ENCODE data around the gene ICE2.

DNA sequence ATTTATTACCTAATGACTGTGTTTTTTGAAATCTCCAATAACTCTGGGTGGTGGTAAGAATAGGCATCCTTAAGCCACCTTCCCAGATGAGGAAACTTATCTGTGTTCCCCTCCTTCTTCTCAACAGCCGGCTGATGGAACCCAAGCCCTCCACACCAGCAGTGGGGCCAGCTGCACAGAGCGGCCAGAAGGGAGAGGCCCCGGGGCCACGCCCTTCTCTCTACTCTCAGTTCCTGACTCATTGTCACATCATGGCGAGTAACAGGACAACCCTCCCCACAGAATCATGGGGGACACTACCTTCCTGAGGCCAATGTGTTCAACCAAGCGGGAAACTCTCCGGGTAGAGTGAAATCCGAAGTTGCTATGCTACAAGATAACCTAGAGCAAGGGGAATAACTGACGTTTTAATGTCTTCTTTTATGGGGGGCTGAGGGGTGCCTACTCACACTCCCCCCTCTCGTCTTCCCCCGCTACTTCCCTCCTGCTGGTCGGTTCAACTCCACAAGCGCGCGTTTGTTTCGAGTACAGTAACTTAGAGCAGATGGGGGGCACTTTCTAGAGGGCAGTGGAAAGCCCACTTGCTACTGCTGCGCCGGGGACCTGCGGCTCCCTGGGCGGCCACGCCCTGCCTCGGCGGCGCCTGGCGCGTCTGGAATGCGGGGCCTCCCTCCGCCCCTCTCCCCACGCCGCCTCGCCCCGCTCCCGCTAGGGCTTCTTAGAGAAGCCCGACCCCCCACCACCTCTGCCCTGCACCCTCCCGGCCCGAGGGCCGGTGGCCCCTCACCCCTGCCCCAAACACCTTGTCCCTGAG, 81.8 kb downstream of the ICE2 start:
- TF ChIP-seq, protein P1, sequence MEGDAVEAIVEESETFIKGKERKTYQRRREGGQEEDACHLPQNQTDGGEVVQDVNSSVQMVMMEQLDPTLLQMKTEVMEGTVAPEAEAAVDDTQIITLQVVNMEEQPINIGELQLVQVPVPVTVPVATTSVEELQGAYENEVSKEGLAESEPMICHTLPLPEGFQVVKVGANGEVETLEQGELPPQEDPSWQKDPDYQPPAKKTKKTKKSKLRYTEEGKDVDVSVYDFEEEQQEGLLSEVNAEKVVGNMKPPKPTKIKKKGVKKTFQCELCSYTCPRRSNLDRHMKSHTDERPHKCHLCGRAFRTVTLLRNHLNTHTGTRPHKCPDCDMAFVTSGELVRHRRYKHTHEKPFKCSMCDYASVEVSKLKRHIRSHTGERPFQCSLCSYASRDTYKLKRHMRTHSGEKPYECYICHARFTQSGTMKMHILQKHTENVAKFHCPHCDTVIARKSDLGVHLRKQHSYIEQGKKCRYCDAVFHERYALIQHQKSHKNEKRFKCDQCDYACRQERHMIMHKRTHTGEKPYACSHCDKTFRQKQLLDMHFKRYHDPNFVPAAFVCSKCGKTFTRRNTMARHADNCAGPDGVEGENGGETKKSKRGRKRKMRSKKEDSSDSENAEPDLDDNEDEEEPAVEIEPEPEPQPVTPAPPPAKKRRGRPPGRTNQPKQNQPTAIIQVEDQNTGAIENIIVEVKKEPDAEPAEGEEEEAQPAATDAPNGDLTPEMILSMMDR (IDR thresholded peaks at IDR 0.05 in 4 of 5, conservative IDR thresholded peaks at IDR 0.05 in 1 of 5), result no peak
- peak; percentile 28 to 58 for TF ChIP-seq POLR2A (IDR thresholded peaks at IDR 0.05)
